WTC11 (cell line): ENCODE results near the gene CUL1. TPM values are rescaled to one million over a fixed set of nuclear protein-coding genes. Genes with fewer than 3 reads are reported as not detected.

Source experiments
- ATAC-seq: fragments of 200-7000 bp; cut with Tn5 transposase; 2 replicates; pipeline ENCODE4 v1.10.0; 2021; ENCODE audit warnings: mild to moderate bottlenecking, moderate library complexity
- CTCF ChIA-PET: fragments of 300-600 bp; sonication (Branson Sonifier 250); formaldehyde crosslinking; loops from one replicate; lab custom pipeline; 2021; ENCODE audit warnings: antibody characterized with exemption; lab: Charles Lee
- POLR2A ChIA-PET: fragments of 350-600 bp; sonication (Branson Sonifier 250); formaldehyde crosslinking; loops from one replicate; lab custom pipeline; 2021; ENCODE audit warnings: antibody characterized with exemption; lab: Charles Lee
- DNase-seq: peaks from one replicate; pipeline ENCODE4 v3.0.0; 2021; ENCODE audit warnings: low spot score
- H3K27ac Mint-ChIP-seq: 2 replicates; pipeline ENCODE4 v1.8.0; 2021; ENCODE audit warnings: mixed read lengths
- H3K27me3 Mint-ChIP-seq: 2 replicates; pipeline ENCODE4 v1.8.0; 2021; ENCODE audit warnings: low read depth, mild to moderate bottlenecking, moderate library complexity, mixed read lengths
- H3K36me3 Mint-ChIP-seq: 2 replicates; pipeline ENCODE4 v1.8.0; 2021; ENCODE audit warnings: mixed read lengths
- H3K4me1 Mint-ChIP-seq: 2 replicates; pipeline ENCODE4 v1.8.0; 2022; ENCODE audit warnings: mixed read lengths
- H3K4me3 Mint-ChIP-seq: 2 replicates; pipeline ENCODE4 v1.8.0; 2021; ENCODE audit warnings: mild to moderate bottlenecking, moderate library complexity, mixed read lengths
- H3K9me3 Mint-ChIP-seq: 2 replicates; pipeline ENCODE4 v1.8.0; 2021; ENCODE audit warnings: mixed read lengths
- CREM ChIP-seq: sonication (generic); formaldehyde crosslinking; IDR thresholded peaks from 2 replicates; pipeline ENCODE4 v1.8.1; 2022; ENCODE audit warnings: mild to moderate bottlenecking, missing genetic modification reagents, moderate library complexity
- ETV6 ChIP-seq: sonication (generic); formaldehyde crosslinking; IDR thresholded peaks from 2 replicates; pipeline ENCODE4 v1.8.1; 2022; ENCODE audit warnings: mild to moderate bottlenecking, missing genetic modification reagents
- FOXJ3 ChIP-seq: sonication (generic); formaldehyde crosslinking; IDR thresholded peaks from 2 replicates; pipeline ENCODE4 v1.9.0; 2021; ENCODE audit warnings: missing genetic modification reagents, mild to moderate bottlenecking, borderline replicate concordance
- FOXP1 ChIP-seq: sonication (generic); formaldehyde crosslinking; IDR thresholded peaks from 2 replicates; pipeline ENCODE4 v1.8.0; 2022; ENCODE audit warnings: missing genetic modification reagents, mild to moderate bottlenecking, moderate library complexity, borderline replicate concordance
- GRHL2 ChIP-seq: fragments of 250-450 bp; sonication (Bioruptor Pico); IDR thresholded peaks from 2 replicates; pipeline ENCODE4 v1.8.0; 2022; ENCODE audit warnings: mild to moderate bottlenecking, moderate library complexity; ENCODE audit not compliant: insufficient replicate concordance, severe bottlenecking
- MAX ChIP-seq: sonication (generic); formaldehyde crosslinking; IDR thresholded peaks from 2 replicates; pipeline ENCODE4 v1.8.0; 2022; ENCODE audit warnings: mild to moderate bottlenecking, missing genetic modification reagents
- MYBL2 ChIP-seq: sonication (generic); formaldehyde crosslinking; IDR thresholded peaks from 2 replicates; pipeline ENCODE4 v1.8.1; 2023; ENCODE audit warnings: mild to moderate bottlenecking, moderate library complexity, missing genetic modification reagents
- NFE2L1 ChIP-seq: sonication (generic); formaldehyde crosslinking; IDR thresholded peaks from 2 replicates; pipeline ENCODE4 v1.8.1; 2023; ENCODE audit warnings: missing genetic modification reagents
- RELA ChIP-seq: sonication (generic); formaldehyde crosslinking; IDR thresholded peaks from 2 replicates; pipeline ENCODE4 v1.8.1; 2022; ENCODE audit warnings: missing genetic modification reagents, mild to moderate bottlenecking, borderline replicate concordance
- TEAD1 ChIP-seq: sonication (generic); formaldehyde crosslinking; IDR thresholded peaks from 2 replicates; pipeline ENCODE4 v1.8.0; 2022; ENCODE audit warnings: mild to moderate bottlenecking, missing genetic modification reagents
- ZMAT4 ChIP-seq: fragments of 250-450 bp; sonication (Bioruptor Pico); IDR thresholded peaks from 2 replicates; pipeline ENCODE4 v1.9.0; 2021; ENCODE audit warnings: mild to moderate bottlenecking
- ZNF121 ChIP-seq: sonication (generic); formaldehyde crosslinking; IDR thresholded peaks from 2 replicates; pipeline ENCODE4 v1.8.0; 2023; ENCODE audit warnings: missing genetic modification reagents
- ZNF138 ChIP-seq: sonication (generic); formaldehyde crosslinking; conservative IDR thresholded peaks from 2 replicates; pipeline ENCODE4 v1.8.1; 2022; ENCODE audit warnings: mild to moderate bottlenecking, moderate library complexity, missing genetic modification reagents
- ZNF232 ChIP-seq: sonication (generic); formaldehyde crosslinking; IDR thresholded peaks from 2 replicates; pipeline ENCODE4 v1.8.0; 2022; ENCODE audit warnings: mild to moderate bottlenecking, missing genetic modification reagents
- ZNF423 ChIP-seq: fragments of 250-450 bp; sonication (Bioruptor Pico); IDR thresholded peaks from 2 replicates; pipeline ENCODE4 v2.1.2; 2022; ENCODE audit warnings: mild to moderate bottlenecking, moderate library complexity
- ZNF532 ChIP-seq: fragments of 250-450 bp; sonication (Bioruptor Pico); IDR thresholded peaks from 2 replicates; pipeline ENCODE4 v1.9.0; 2021; ENCODE audit warnings: mild to moderate bottlenecking, borderline replicate concordance
- total RNA-seq: library from RNA; stranded (reverse); gene quantifications from 3 replicates; pipeline ENCODE4 v1.2.3, GENCODE V29; 2021
- TF ChIP-seq, protein P1 (sequence below): sonication (generic); formaldehyde crosslinking; IDR thresholded peaks from 2 replicates; pipeline ENCODE4 v1.8.1; 2023; ENCODE audit warnings: mild to moderate bottlenecking, missing genetic modification reagents, moderate library complexity
- TF ChIP-seq, protein P2 (sequence below): sonication (generic); formaldehyde crosslinking; IDR thresholded peaks from 2 replicates; pipeline ENCODE4 v1.8.0; 2022; ENCODE audit warnings: missing genetic modification reagents
- TF ChIP-seq, protein P3 (sequence below): fragments of 250-450 bp; sonication (Bioruptor Pico); IDR thresholded peaks from 2 replicates; pipeline ENCODE4 v1.9.0; 2021; ENCODE audit warnings: moderate library complexity, mild to moderate bottlenecking, inconsistent platforms, borderline replicate concordance

The CUL1 gene
- total RNA-seq, 1 experiment from 2014 or later, result 50.5 TPM

- TF ChIP-seq GRHL2 (CRISPR knock-in tag), result no peak
- no peak for TF ChIP-seq TEAD1 (CRISPR knock-in tag)
- TF ChIP-seq RELA (CRISPR knock-in tag), result no peak
- TF ChIP-seq ZNF121 (CRISPR knock-in tag), result no peak
- no peak for TF ChIP-seq FOXP1 (CRISPR knock-in tag)
- TF ChIP-seq CREM, result no peak
Observed at GRCh38 chr7:148811892-148812291, 113.2 kb downstream of the CUL1 start (continued).

DNA sequence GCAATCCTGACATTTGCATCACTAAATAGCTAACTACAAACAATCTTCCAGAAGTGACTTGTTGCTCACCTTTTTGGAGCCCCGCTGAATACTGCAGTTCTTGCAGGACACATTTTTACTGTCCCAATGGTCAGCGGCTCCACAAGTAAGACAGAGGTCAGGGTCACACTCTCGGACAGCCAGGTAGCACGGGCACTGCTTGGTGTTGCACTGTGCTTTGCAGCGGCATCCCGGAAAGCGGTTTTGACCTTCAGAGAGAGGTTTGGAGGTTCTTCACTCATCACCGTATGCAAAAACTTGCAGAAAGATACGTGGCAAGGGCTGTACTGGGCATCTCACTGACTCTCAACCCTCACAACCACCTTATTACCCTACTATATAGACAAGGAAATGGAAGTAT, 115.2 kb downstream of the CUL1 start:
- ATAC-seq (no peak), DNase-seq (no peak)
- H3K4me3 Mint-ChIP-seq, result no peak overlapping the region
- no peaks in the 10 kb centered on the region for H3K9me3 Mint-ChIP-seq
- CTCF ChIA-PET, result no interaction called here
- H3K36me3 Mint-ChIP-seq, result peaks cover 57% of the 10 kb centered on the region
- H3K27me3 Mint-ChIP-seq, result no peaks in the 10 kb centered on the region
- POLR2A ChIA-PET, result no interaction called here
- TF ChIP-seq NFE2L1 (CRISPR knock-in tag) (no peak), ZNF138 (CRISPR knock-in tag) (no peak), MYBL2 (CRISPR knock-in tag) (no peak), ZNF423 (no peak), MAX (CRISPR knock-in tag) (no peak)
- TF ChIP-seq, all 79 proteins: peak for 0
- Mint-ChIP-seq H3K4me1 (peaks cover 15% of the 10 kb centered on the region), H3K27ac (no peak overlapping the region; the same call in 1 of the 2 replicates)

DNA sequence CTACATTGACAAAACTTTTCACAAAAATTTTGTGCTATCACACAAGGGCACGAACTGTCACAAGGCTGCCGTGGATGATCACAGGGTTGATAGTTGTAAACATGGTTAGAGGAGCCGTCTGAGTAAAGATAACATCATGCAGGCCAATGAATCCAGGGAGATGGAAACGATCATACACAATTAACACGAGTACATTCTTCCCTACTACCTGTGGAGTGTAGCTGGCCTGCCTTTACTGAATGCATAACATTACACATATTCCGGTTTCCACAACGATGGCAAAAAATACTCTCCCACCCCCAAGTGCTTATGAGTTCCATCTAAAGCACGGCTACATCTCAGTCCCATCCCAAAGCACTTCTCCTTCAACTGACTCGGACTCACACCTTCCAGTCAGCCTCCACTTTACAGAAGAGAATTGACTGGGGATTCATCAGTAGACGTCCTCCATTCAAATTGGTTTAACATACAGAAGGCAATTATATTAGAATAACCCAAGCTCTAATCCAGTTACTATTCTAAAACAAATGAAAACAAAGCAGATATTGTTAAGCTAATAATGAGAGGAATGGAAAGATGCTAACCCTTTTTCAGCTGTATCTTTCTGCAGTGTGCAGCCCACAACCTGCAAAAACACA, 116.3 kb downstream of the CUL1 start:
- no peak for DNase-seq
- POLR2A ChIA-PET, result no interaction called here
- H3K9me3 Mint-ChIP-seq, result no peaks in the 10 kb centered on the region
- peaks cover 57% of the 10 kb centered on the region for H3K36me3 Mint-ChIP-seq
- H3K27me3 Mint-ChIP-seq, result no peaks in the 10 kb centered on the region
- no peak for ATAC-seq
- no peak overlapping the region for H3K4me3 Mint-ChIP-seq
- peaks cover 6% of the 10 kb centered on the region for H3K4me1 Mint-ChIP-seq
- peak overlapping the region; percentile 80; the same call in 1 of the 2 replicates for H3K27ac Mint-ChIP-seq
- CTCF ChIA-PET, result interaction anchor here (0.6 to 1.0 kb wide), 2 partner anchors 19 to 41 kb away, joined by 4 read pairs; no protein-coding TSS in a partner anchor
- TF ChIP-seq, protein P1, sequence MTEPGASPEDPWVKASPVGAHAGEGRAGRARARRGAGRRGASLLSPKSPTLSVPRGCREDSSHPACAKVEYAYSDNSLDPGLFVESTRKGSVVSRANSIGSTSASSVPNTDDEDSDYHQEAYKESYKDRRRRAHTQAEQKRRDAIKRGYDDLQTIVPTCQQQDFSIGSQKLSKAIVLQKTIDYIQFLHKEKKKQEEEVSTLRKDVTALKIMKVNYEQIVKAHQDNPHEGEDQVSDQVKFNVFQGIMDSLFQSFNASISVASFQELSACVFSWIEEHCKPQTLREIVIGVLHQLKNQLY (CRISPR knock-in tag), result no peak
- TF ChIP-seq, protein P2, sequence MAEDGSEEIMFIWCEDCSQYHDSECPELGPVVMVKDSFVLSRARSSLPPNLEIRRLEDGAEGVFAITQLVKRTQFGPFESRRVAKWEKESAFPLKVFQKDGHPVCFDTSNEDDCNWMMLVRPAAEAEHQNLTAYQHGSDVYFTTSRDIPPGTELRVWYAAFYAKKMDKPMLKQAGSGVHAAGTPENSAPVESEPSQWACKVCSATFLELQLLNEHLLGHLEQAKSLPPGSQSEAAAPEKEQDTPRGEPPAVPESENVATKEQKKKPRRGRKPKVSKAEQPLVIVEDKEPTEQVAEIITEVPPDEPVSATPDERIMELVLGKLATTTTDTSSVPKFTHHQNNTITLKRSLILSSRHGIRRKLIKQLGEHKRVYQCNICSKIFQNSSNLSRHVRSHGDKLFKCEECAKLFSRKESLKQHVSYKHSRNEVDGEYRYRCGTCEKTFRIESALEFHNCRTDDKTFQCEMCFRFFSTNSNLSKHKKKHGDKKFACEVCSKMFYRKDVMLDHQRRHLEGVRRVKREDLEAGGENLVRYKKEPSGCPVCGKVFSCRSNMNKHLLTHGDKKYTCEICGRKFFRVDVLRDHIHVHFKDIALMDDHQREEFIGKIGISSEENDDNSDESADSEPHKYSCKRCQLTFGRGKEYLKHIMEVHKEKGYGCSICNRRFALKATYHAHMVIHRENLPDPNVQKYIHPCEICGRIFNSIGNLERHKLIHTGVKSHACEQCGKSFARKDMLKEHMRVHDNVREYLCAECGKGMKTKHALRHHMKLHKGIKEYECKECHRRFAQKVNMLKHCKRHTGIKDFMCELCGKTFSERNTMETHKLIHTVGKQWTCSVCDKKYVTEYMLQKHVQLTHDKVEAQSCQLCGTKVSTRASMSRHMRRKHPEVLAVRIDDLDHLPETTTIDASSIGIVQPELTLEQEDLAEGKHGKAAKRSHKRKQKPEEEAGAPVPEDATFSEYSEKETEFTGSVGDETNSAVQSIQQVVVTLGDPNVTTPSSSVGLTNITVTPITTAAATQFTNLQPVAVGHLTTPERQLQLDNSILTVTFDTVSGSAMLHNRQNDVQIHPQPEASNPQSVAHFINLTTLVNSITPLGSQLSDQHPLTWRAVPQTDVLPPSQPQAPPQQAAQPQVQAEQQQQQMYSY, result no peak
- TF ChIP-seq FOXJ3 (CRISPR knock-in tag), result no peak
- TF ChIP-seq, protein P3, sequence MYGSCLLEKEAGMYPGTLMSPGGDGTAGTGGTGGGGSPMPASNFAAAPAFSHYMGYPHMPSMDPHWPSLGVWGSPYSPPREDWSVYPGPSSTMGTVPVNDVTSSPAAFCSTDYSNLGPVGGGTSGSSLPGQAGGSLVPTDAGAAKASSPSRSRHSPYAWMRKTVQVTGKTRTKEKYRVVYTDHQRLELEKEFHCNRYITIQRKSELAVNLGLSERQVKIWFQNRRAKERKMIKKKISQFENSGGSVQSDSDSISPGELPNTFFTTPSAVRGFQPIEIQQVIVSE (CRISPR knock-in tag), result no peak
- no peak for TF ChIP-seq NFE2L1 (CRISPR knock-in tag)
- TF ChIP-seq ZNF532 (CRISPR knock-in tag), result no peak
- no peak for TF ChIP-seq ETV6 (CRISPR knock-in tag)
- TF ChIP-seq ZMAT4 (CRISPR knock-in tag), result no peak
- no peak for TF ChIP-seq ZNF232 (CRISPR knock-in tag)
- TF ChIP-seq, all 79 proteins: peak for 0
